ENCODE results near the gene NEB.

DNA sequence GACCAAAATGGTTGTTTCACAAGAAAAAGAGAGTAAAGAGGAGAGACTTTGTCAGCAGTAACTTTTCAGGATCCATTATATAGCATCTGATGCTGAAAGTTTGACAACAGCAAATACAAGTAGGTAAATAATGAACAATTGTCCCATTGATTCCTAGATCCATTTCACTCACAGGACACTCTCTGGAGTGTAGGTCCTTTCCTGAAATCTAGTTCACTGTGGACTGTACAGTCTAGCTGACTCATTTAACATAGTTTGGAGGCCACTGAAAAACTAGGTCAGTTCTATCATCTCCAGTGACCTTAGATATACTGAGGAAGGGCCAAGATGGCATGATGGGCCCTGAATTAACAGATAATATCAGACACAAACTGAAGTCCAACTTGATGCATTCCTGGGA lies 19.3 kb upstream of the NEB start:
- TF ChIP-seq, protein P1, sequence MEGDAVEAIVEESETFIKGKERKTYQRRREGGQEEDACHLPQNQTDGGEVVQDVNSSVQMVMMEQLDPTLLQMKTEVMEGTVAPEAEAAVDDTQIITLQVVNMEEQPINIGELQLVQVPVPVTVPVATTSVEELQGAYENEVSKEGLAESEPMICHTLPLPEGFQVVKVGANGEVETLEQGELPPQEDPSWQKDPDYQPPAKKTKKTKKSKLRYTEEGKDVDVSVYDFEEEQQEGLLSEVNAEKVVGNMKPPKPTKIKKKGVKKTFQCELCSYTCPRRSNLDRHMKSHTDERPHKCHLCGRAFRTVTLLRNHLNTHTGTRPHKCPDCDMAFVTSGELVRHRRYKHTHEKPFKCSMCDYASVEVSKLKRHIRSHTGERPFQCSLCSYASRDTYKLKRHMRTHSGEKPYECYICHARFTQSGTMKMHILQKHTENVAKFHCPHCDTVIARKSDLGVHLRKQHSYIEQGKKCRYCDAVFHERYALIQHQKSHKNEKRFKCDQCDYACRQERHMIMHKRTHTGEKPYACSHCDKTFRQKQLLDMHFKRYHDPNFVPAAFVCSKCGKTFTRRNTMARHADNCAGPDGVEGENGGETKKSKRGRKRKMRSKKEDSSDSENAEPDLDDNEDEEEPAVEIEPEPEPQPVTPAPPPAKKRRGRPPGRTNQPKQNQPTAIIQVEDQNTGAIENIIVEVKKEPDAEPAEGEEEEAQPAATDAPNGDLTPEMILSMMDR (IDR thresholded peaks at IDR 0.05; ENCODE audit: low read length), result no peak
- TF ChIP-seq EZH2 (optimal IDR thresholded peaks at IDR 0.05; ENCODE audit: low read depth, low read length) (no peak), EZH2phosphoT487 (IDR thresholded peaks at IDR 0.05; ENCODE audit: low read length) (no peak)

All from MM.1S (cell line).